Measurements from ENCODE around the gene MMP23B.

- no peak for TF ChIP-seq EZH2 (IDR thresholded peaks at IDR 0.05; ENCODE audit: borderline replicate concordance, low read depth, low read length, poor library complexity, severe bottlenecking)
- no peak for TF ChIP-seq CTCF (conservative IDR thresholded peaks at IDR 0.05; ENCODE audit: low read depth, low read length)
These were observed 26.9 kb upstream of the MMP23B start for GRCh38 chr1:1605034-1605591.
